GM19452 (cell line): ENCODE results near the gene PVRIG.
"Not testable (repeated sequence)": the region's sequence is repeated elsewhere in the genome, so short reads cannot be mapped to it uniquely, and the experiment has no call there.

Experiments used
- ATAC-seq: cut with Tn5 transposase; IDR thresholded peaks from one replicate; pipeline ENCODE4 v1.9.1; 2021; ENCODE audit not compliant: unreplicated experiment

PVRIG gene

GRCh38 chr7:100270046-100270918 is 50.5 kb downstream of the PVRIG start:
- not testable (repeated sequence) for ATAC-seq
